Activated CD8-positive, alpha-beta T cell treated with anti-CD3 and anti-CD28 coated beads for 36 hours (primary cell): Measurements from ENCODE around the gene PPP1R3D. TPM values are rescaled to one million over a fixed set of nuclear protein-coding genes. Genes with fewer than 3 reads are reported as not detected.

Experiments
- ATAC-seq: fragments of 200-7000 bp; cut with Tn5 transposase; one replicate; pipeline ENCODE4 v1.10.0; 2021; ENCODE audit warnings: mild to moderate bottlenecking, moderate library complexity
- CTCF ChIA-PET: fragments of 350-600 bp; sonication (Branson Sonifier 250); formaldehyde crosslinking; loops from one replicate; lab custom pipeline; 2021; ENCODE audit warnings: antibody characterized with exemption; lab: Charles Lee
- POLR2A ChIA-PET: fragments of 350-600 bp; sonication (Branson Sonifier 250); formaldehyde crosslinking; loops from one replicate; lab custom pipeline; 2021; ENCODE audit warnings: antibody characterized with exemption; lab: Charles Lee
- DNase-seq: peaks from one replicate; pipeline ENCODE4 v3.0.0-alpha.2; 2020
- H3K27ac Mint-ChIP-seq: one replicate; pipeline ENCODE4 v1.8.0; 2021; ENCODE audit warnings: mild to moderate bottlenecking, mixed read lengths
- H3K27me3 Mint-ChIP-seq: one replicate; pipeline ENCODE4 v1.8.0; 2021; ENCODE audit warnings: mixed read lengths
- H3K36me3 Mint-ChIP-seq: one replicate; pipeline ENCODE4 v1.8.0; 2021; ENCODE audit warnings: low read depth, mixed read lengths
- H3K4me1 Mint-ChIP-seq: one replicate; pipeline ENCODE4 v1.8.0; 2021; ENCODE audit warnings: low read depth, mixed read lengths
- H3K4me3 Mint-ChIP-seq: one replicate; pipeline ENCODE4 v1.8.0; 2021; ENCODE audit warnings: mild to moderate bottlenecking, moderate library complexity, mixed read lengths
- H3K9me3 Mint-ChIP-seq: one replicate; pipeline ENCODE4 v1.8.0; 2021; ENCODE audit warnings: mixed read lengths
- CTCF ChIP-seq: fragments of 200-600 bp; IDR thresholded peaks from one replicate; pipeline ENCODE4 v1.8.0; 2022; ENCODE audit warnings: antibody characterized with exemption, mild to moderate bottlenecking
- intact Hi-C: fragments of 100-400 bp; cut with micrococcal nuclease; formaldehyde crosslinking; loops from one replicate; pipeline ENCODE4 v1.10.0; 2022
- total RNA-seq, 2 experiments: library from RNA; stranded (reverse); gene quantifications; one replicate each; pipeline ENCODE4 v1.2.3, GENCODE V29; 2021

The PPP1R3D gene
- total RNA-seq, result 1 to 10 TPM; 3.9 to 4.2 TPM

GRCh38 chr20:59940129-59940955 lies at the start of gene PPP1R3D, which contains the start of gene FAM217B:
PPP1R3D (minus strand) TSS chr20:59940305; CDS start chr20:59939931, 374 bp downstream.
FAM217B (plus strand) TSS chr20:59940389; CDS start chr20:59943944, 3,555 bp downstream.
- Mint-ChIP-seq H3K27me3 (no peaks in the 10 kb centered on the region), H3K36me3 (peaks cover 28% of the 10 kb centered on the region), H3K9me3 (no peaks in the 10 kb centered on the region), H3K27ac (peak within 1 kb of the TSS; percentile 95), H3K4me1 (peaks cover 29% of the 10 kb centered on the region), H3K4me3 (peak within 1 kb of the TSS; percentile 92)
- DNase-seq, result peak; percentile 94
- ATAC-seq, result peak; percentile 95
- no peak for TF ChIP-seq CTCF
- ChIA-PET CTCF (interaction anchor here (1.3 to 3.2 kb wide), 4 partner anchors 9 to 118 kb away, joined by 3 to 26 read pairs (median 6); no protein-coding TSS in a partner anchor), POLR2A (interaction anchor here (0.7 to 1.8 kb wide), 8 partner anchors 9 to 117 kb away, joined by 3 to 6 read pairs (median 4); no protein-coding TSS in a partner anchor)
- intact Hi-C loops, result loop anchor here (10.0 kb wide), 1 partner anchor 114 kb away; no protein-coding TSS in a partner anchor

- Mint-ChIP-seq H3K27ac (no peak overlapping the region), H3K4me1 (no peaks in the 10 kb centered on the region), H3K9me3 (no peaks in the 10 kb centered on the region), H3K4me3 (no peak overlapping the region), H3K36me3 (peaks cover 4% of the 10 kb centered on the region), H3K27me3 (no peaks in the 10 kb centered on the region)
- TF ChIP-seq CTCF, result no peak
- intact Hi-C loops, result no loop called here
- DNase-seq (no peak), ATAC-seq (no peak)
- ChIA-PET POLR2A (no interaction called here), CTCF (no interaction called here)
These were observed 48.0 kb upstream of the PPP1R3D start for GRCh38 chr20:59988141-59988540.

- CTCF ChIA-PET, result no interaction called here
- H3K27ac Mint-ChIP-seq, result no peak overlapping the region
- DNase-seq, result no peak
- no peaks in the 10 kb centered on the region for H3K27me3 Mint-ChIP-seq
- POLR2A ChIA-PET, result no interaction called here
- no peaks in the 10 kb centered on the region for H3K4me1 Mint-ChIP-seq
- ATAC-seq, result no peak
- H3K4me3 Mint-ChIP-seq, result no peak overlapping the region
- TF ChIP-seq CTCF, result no peak
- intact Hi-C loops, result no loop called here
- H3K36me3 Mint-ChIP-seq, result peaks cover 5% of the 10 kb centered on the region
- no peaks in the 10 kb centered on the region for H3K9me3 Mint-ChIP-seq
These were observed 47.0 kb upstream of the PPP1R3D start for GRCh38 chr20:59987135-59987534.

GRCh38 chr20:59985864-59986263 lies 45.8 kb upstream of the PPP1R3D start:
- Mint-ChIP-seq H3K36me3 (peaks cover 5% of the 10 kb centered on the region), H3K9me3 (no peaks in the 10 kb centered on the region), H3K4me1 (no peaks in the 10 kb centered on the region), H3K4me3 (no peak overlapping the region), H3K27me3 (no peaks in the 10 kb centered on the region), H3K27ac (no peak overlapping the region)
- no peak for TF ChIP-seq CTCF
- ChIA-PET CTCF (interaction anchor here (1.5 kb wide), 1 partner anchor 71 kb away, joined by 3 read pairs; no protein-coding TSS in a partner anchor), POLR2A (no interaction called here)
- intact Hi-C loops, result no loop called here
- DNase-seq (peak; percentile 37), ATAC-seq (no peak)

GRCh38 chr20:59985164-59985563 lies 45.1 kb upstream of the PPP1R3D start:
- no peaks in the 10 kb centered on the region for H3K4me1 Mint-ChIP-seq
- peaks cover 5% of the 10 kb centered on the region for H3K36me3 Mint-ChIP-seq
- intact Hi-C loops, result no loop called here
- no peak for TF ChIP-seq CTCF
- DNase-seq, result no peak
- no peaks in the 10 kb centered on the region for H3K27me3 Mint-ChIP-seq
- H3K27ac Mint-ChIP-seq, result no peak overlapping the region
- ATAC-seq, result no peak
- no peak overlapping the region for H3K4me3 Mint-ChIP-seq
- CTCF ChIA-PET, result interaction anchor here (1.5 kb wide), 1 partner anchor 72 kb away, joined by 3 read pairs; no protein-coding TSS in a partner anchor
- POLR2A ChIA-PET, result no interaction called here
- H3K9me3 Mint-ChIP-seq, result no peaks in the 10 kb centered on the region
